Spleen (tissue), 11 donors: ENCODE results near the gene ASH1L. TPM values are rescaled to one million over a fixed set of nuclear protein-coding genes. Genes with fewer than 3 reads are reported as not detected.
A peak's percentile ranks its signal among the peaks of the same experiment; 100 is the strongest.

Experiments
- DNase-seq: peaks from one replicate; pipeline ENCODE4 v3.0.0-alpha.2; 2020
- H3K27ac ChIP-seq, 8 donors: fragments of 200-600 bp; sonication (generic) in 7 of 8; 1 replicate in 4 of 8; 2 replicates in 4 of 8; pipeline versions ENCODE4 v1.5.0 to v1.8.0; 2016 to 2021; ENCODE audit warnings: inconsistent platforms in 4 of 8, mild to moderate bottlenecking in 4 of 8, moderate library complexity in 1 of 8
- H3K27me3 ChIP-seq, 7 donors: fragments of 200-600 bp; sonication (generic) in 6 of 7; replicated peaks in 1 of 7; 1 replicate in 4 of 7; 2 replicates in 3 of 7; pipeline versions ENCODE4 v1.5.0 to v1.8.0; 2016 to 2021; ENCODE audit warnings: inconsistent platforms in 3 of 7, mild to moderate bottlenecking in 1 of 7
- H3K36me3 ChIP-seq, 6 donors: fragments of 200-600 bp; sonication (generic) in 5 of 6; 1 replicate in 4 of 6; 2 replicates in 2 of 6; pipeline versions ENCODE4 v1.5.0 to v1.8.0; 2016 to 2021; ENCODE audit warnings: inconsistent platforms in 2 of 6
- H3K4me1 ChIP-seq, 6 donors: fragments of 200-600 bp; sonication (generic) in 5 of 6; 1 replicate in 3 of 6; 2 replicates in 3 of 6; pipeline versions ENCODE4 v1.5.0 to v1.8.0; 2016 to 2021; ENCODE audit warnings: inconsistent platforms in 3 of 6
- H3K4me3 ChIP-seq, 8 donors: fragments of 200-600 bp; sonication (generic) in 7 of 8; 1 replicate in 4 of 8; 2 replicates in 4 of 8; pipeline versions ENCODE4 v1.5.0 to v1.8.0; 2016 to 2021; ENCODE audit warnings: inconsistent platforms in 4 of 8, mild to moderate bottlenecking in 4 of 8, moderate library complexity in 2 of 8
- H3K9me3 ChIP-seq, 8 donors: fragments of 200-600 bp; sonication (generic) in 7 of 8; 1 replicate in 4 of 8; 2 replicates in 4 of 8; pipeline versions ENCODE4 v1.5.0 to v1.8.0; 2016 to 2021; ENCODE audit warnings: inconsistent platforms in 4 of 8
- POLR2A ChIP-seq, 3 donors: fragments of 450-650 bp; IDR thresholded peaks; one replicate each; pipeline ENCODE4 v1.5.1; 2017; ENCODE audit warnings: antibody characterized with exemption in 3 of 3, mild to moderate bottlenecking in 1 of 3
- POLR2AphosphoS5 ChIP-seq, 3 donors: sonication (generic); formaldehyde crosslinking; IDR thresholded peaks; one replicate each; pipeline ENCODE4 v1.5.1; 2017; ENCODE audit warnings: antibody characterized with exemption in 3 of 3
- WGBS, 5 donors: extraction: QIAGEN DNeasy Blood & Tissue Kit in 3 of 5; methylation state at CpG; one replicate each; pipeline versions ENCODE4 v1.1.5 to v1.1.7; 2013 to 2018; 5-methylcytosine and 5-hydroxymethylcytosine counted together
- intact Hi-C: fragments of 100-400 bp; cut with DNase I; formaldehyde crosslinking; loops from one replicate; pipeline ENCODE4 v1.15.0; 2023; ENCODE audit warnings: low total_unique reads
- polyA plus RNA-seq, 3 donors: library from polyadenylated mRNA; stranded (reverse); fragments of 200-250 nt; gene quantifications; one replicate each; pipeline ENCODE4 v1.2.1, GENCODE V29; 2013
- total RNA-seq, 7 donors: library from RNA; depleted of rRNA in 3 of 7; stranded (reverse); fragments of >200 nt in 3 of 7; fragmentation: NEBNext Ultra II Directional in 4 of 7; extraction: Animal tissue kit (Norgen Biotek cat#: 25700) in 4 of 7; gene quantifications; one replicate each; pipeline versions ENCODE4 v1.1.0 to v1.2.1, GENCODE V29; 2016 to 2021
- TF ChIP-seq, protein P1 (sequence below), 11 experiments: fragments of 200-600 bp in 7 of 11; fragments of 450-650 bp in 4 of 11; sonication (generic) in 4 of 11; IDR thresholded peaks in 8 of 11; conservative IDR thresholded peaks in 3 of 11; 1 replicate in 7 of 11; 2 replicates in 4 of 11; pipeline versions ENCODE4 v1.4.0 to v1.8.0; 2016 to 2021; ENCODE audit warnings: antibody characterized with exemption in 11 of 11, inconsistent platforms in 4 of 11, mild to moderate bottlenecking in 1 of 11
- donor health status: healthy with polysubstance abuse.
- donor health status: DM: no; HTN: no; CAD: no; lungs with moderate emphysema.
- donor health status: DM: no; HTN: no; CAD: no.
- donor health status: Bipolar disorder and iron deficiency.
- donor health status: healthy.
- donor health status: DM: no; HTN: no; CAD: no.
- donor health status: DM: yes; HTN: yes; CAD: no.

The ASH1L gene
- total and polyA plus RNA-seq, 10 donors, result 2.5 to 89.8 (median 69.1) TPM

DNA sequence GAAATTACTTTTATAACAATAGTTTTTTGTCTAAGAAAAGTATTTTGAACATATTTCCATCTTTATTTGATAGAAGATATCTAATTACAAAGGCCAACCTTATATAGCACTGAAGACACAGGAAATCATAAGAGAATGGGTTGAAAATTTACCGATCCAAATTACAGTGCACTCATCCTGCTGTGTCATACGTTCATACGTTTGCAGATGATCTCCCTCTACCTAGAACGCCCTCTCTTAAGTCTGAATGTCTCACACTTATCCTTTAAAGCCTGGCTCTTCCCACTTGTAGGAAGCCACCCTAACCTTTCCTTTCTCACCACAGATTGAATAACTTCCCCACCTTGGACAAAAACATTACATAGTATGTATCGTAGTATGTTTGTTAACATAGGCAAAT, 9.3 kb downstream of the ASH1L start:
- WGBS, 5 donors, result 39 to 58% (median 52%) methylated on average over 5 of the region's 5 CpGs
- Histone ChIP-seq H3K27ac (peak overlapping the region in 2 of 8 donors; percentile 7 to 46), H3K9me3 (no peaks in the 10 kb centered on the region), H3K4me1 (peaks cover 8 to 91% (median 56%) of the 10 kb centered on the region in 6 donors), H3K4me3 (no peak overlapping the region), H3K36me3 (peaks cover 0 to 37% (median 11%) of the 10 kb centered on the region in 6 donors), H3K27me3 (no peaks in the 10 kb centered on the region)
- TF ChIP-seq POLR2A (IDR thresholded peaks at IDR 0.05), result no peak
- TF ChIP-seq, protein P1, sequence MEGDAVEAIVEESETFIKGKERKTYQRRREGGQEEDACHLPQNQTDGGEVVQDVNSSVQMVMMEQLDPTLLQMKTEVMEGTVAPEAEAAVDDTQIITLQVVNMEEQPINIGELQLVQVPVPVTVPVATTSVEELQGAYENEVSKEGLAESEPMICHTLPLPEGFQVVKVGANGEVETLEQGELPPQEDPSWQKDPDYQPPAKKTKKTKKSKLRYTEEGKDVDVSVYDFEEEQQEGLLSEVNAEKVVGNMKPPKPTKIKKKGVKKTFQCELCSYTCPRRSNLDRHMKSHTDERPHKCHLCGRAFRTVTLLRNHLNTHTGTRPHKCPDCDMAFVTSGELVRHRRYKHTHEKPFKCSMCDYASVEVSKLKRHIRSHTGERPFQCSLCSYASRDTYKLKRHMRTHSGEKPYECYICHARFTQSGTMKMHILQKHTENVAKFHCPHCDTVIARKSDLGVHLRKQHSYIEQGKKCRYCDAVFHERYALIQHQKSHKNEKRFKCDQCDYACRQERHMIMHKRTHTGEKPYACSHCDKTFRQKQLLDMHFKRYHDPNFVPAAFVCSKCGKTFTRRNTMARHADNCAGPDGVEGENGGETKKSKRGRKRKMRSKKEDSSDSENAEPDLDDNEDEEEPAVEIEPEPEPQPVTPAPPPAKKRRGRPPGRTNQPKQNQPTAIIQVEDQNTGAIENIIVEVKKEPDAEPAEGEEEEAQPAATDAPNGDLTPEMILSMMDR (IDR thresholded peaks at IDR 0.05 in 8 of 11, conservative IDR thresholded peaks at IDR 0.05 in 3 of 11), result no peak
- no peak for TF ChIP-seq POLR2AphosphoS5 (IDR thresholded peaks at IDR 0.05)
- DNase-seq, result no peak
- intact Hi-C loops, result no loop called here

DNA sequence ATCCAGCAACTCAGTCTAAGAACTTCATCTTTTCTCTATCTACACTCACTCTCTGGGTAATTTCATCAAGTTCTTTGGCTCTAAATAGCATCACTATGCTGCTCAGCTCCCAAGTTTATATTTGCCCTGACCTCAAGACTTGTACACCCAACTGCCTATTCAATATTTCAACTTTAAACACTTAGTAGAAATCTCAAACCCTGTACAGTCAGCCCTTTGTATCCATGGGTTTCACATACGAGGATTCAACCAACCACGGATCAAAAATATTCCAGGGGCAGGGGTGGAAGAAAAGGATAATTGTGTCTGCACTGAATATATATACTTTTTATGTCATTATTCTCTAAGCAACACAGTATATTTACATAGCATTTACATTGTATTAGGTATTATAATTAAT, 13.9 kb downstream of the ASH1L start:
- intact Hi-C loops, result no loop called here
- Histone ChIP-seq H3K9me3 (no peaks in the 10 kb centered on the region), H3K27me3 (no peaks in the 10 kb centered on the region), H3K36me3 (peaks cover 0 to 30% (median under 1%) of the 10 kb centered on the region in 6 donors), H3K4me3 (no peak overlapping the region), H3K27ac (no peak overlapping the region), H3K4me1 (peaks cover 0 to 88% (median 46%) of the 10 kb centered on the region in 6 donors)
- DNase-seq, result no peak
- 74 to 93% (median 91%) methylated on average over 2 of the region's 2 CpGs for WGBS, 5 donors
- TF ChIP-seq, protein P1 (IDR thresholded peaks at IDR 0.05 in 8 of 11, conservative IDR thresholded peaks at IDR 0.05 in 3 of 11), result no peak

DNA sequence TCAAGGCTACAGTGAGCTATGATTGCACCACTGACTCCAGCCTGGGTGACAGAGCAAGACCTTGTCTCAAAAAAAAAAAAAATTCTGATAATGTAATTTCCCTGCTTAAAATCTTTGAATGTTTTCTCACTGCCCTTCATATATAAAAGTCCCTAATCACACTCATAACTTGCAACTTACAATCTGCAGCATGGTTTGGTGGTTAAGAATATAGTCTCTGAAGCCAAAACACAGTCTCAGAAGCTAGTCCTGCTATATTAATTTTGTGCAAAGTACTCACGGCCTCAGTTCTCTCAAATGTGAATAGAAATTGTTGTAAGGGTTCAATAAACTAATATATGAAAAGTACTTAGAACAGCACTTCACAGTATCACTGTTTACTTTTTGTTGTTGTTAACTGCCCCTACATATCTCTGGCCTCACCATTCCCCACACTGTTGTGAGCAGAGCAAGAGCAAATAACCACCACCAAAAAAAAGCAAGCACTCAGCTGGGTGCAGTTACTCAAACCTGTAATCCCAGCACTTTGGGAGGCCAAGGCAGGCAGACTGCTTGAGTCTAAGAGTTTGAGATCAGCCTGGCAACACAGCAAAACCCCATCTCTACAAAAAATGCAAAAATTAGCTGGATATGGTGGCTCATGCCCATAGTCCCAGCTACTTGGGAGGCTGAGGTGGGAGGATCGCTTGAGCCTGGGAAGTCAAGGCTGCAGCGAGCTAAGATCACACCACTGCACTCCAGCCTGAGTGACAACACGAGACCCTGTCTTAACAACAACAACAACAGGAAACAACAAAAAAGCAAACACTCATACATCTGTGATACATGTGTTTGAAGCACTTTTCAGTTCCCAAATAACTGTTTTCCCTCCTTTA, 22.4 kb downstream of the ASH1L start:
- Histone ChIP-seq H3K4me3 (no peak overlapping the region), H3K36me3 (peaks cover 0 to 11% (median 0%) of the 10 kb centered on the region in 6 donors), H3K27ac (peak overlapping the region in 4 of 8 donors; percentile 1 to 65 (median 16)), H3K4me1 (peaks cover 34 to 94% (median 65%) of the 10 kb centered on the region in 6 donors), H3K9me3 (no peaks in the 10 kb centered on the region), H3K27me3 (no peaks in the 10 kb centered on the region)
- no peak for DNase-seq
- 74 to 79% (median 77%) methylated on average over 4 of the region's 4 CpGs for WGBS, 5 donors
- TF ChIP-seq, protein P1 (IDR thresholded peaks at IDR 0.05 in 8 of 11, conservative IDR thresholded peaks at IDR 0.05 in 3 of 11), result no peak
- TF ChIP-seq POLR2A (IDR thresholded peaks at IDR 0.05), result no peak
- TF ChIP-seq POLR2AphosphoS5 (IDR thresholded peaks at IDR 0.05), result no peak
- intact Hi-C loops, result no loop called here

GRCh38 chr1:155537193-155537592, 25.4 kb downstream of the ASH1L start:
- no peak for TF ChIP-seq POLR2A (IDR thresholded peaks at IDR 0.05)
- TF ChIP-seq, protein P1 (IDR thresholded peaks at IDR 0.05 in 8 of 11, conservative IDR thresholded peaks at IDR 0.05 in 3 of 11), result no peak
- no peak for TF ChIP-seq POLR2AphosphoS5 (IDR thresholded peaks at IDR 0.05)
- Histone ChIP-seq H3K9me3 (no peaks in the 10 kb centered on the region), H3K4me3 (no peak overlapping the region), H3K4me1 (peaks cover 34 to 99% (median 67%) of the 10 kb centered on the region in 6 donors), H3K36me3 (peaks cover 0 to 8% (median 0%) of the 10 kb centered on the region in 6 donors), H3K27ac (peak overlapping the region in 7 of 8 donors; percentile 33 to 81 (median 67)), H3K27me3 (no peaks in the 10 kb centered on the region)
- 67 to 86% (median 75%) methylated on average over 4 of the region's 4 CpGs for WGBS, 5 donors
- intact Hi-C loops, result no loop called here
- no peak for DNase-seq
